IPS-18c (cell line): ENCODE measurements around the gene MAN1A2.

Experiments
- H3K4me3 ChIP-seq: 2 replicates; pipeline ENCODE4 v1.7.0; 2013; ENCODE audit warnings: low read depth, mild to moderate bottlenecking, low read length, moderate library complexity; ENCODE audit not compliant: insufficient read depth
- H3K9me3 ChIP-seq: one replicate; pipeline ENCODE4 v1.6.1; 2013; ENCODE audit warnings: mild to moderate bottlenecking, low read length, moderate library complexity; ENCODE audit not compliant: control insufficient read depth, insufficient read depth

MAN1A2 gene

DNA sequence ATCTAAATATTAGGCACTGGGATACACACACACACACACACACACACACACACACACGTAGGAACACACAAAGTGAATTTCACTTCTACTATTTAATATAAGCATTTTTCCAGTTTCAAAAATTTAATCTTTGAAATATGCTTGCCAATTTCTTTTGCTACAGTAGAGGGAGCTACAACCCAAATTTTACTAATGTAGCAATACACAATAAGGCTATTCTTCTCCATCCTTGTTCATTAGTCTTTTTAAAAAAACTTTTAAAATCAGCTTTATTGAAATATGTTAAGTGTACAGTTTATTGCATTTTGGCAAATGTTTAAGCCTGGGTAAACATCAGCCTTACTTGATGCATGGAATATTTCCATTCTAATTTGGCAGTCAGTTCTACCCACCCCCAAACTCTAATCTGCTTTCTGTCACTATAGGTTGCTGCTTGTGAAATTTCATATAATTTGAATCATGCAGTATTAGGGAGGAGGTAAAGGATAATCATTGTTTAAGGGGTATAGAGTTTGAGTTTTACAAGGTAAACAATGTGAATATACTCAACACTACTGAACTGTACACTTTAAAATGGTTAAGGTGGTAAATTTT, 145.6 kb downstream of the MAN1A2 start:
- no peaks in the 10 kb centered on the region for H3K9me3 ChIP-seq
- no peak overlapping the region for H3K4me3 ChIP-seq

DNA sequence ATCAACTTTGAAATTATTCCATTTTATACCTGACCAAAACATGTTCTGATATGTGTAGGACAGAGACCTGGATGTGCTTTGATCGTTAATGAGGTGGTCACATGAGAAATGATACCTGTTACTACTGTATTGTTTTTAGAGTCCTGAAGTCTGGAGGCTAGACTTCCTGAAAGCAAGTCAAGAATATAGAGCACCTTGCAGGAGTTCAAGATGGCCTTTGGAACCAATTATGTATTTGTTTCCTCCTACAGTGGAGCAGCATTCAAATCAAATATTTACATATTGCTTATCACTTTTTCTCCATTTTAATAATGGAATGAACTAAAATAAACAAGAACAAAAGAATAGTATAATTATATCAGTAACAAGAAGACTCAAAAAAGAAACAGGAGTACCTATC, 155.9 kb downstream of the MAN1A2 start:
- Histone ChIP-seq H3K4me3 (no peak overlapping the region), H3K9me3 (no peaks in the 10 kb centered on the region)

DNA sequence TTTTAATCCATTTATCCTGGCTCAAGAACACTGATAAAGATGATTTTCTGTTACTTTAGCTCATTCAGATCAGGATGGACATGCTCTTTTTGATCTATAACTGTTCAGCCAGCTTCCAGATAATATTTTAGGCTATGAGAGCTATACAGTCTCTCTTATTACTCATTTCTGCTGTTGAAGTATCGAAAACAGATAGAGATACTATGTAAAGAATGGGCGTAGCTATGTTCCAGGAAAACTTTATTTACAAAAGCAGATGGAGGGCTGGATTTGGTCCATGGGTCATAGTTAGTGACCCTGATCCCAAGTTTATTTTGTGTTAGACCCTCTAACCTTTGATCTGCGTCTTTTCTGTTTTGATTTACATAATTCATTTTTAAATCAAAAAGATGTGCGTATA, 159.8 kb downstream of the MAN1A2 start:
- Histone ChIP-seq H3K4me3 (no peak overlapping the region), H3K9me3 (no peaks in the 10 kb centered on the region)

DNA sequence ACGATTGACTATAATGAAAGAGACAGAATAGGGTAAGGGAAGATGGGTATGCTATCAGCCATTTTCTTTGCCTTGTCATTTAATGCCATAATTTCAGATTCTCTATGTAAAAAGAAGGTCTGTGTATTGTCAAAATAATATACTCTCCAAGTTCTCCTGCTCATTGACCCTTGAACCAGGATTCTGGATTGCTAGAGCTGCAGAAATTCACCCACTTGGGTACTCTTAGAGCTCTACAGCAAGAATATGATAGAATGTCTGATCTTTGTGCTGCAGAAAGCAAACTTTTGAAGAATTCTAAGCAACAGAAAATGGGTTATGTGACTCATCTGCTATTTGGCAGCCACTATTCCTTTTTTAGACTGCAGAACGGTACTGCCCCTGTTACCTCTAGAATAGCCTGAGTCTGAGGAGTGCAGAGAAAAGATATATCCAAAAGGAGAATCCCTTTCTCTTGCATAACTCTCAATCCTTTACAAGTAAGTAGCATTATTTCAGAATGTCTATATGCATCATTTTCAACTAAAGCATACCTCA, 160.4 kb downstream of the MAN1A2 start:
- Histone ChIP-seq H3K9me3 (no peaks in the 10 kb centered on the region), H3K4me3 (no peak overlapping the region)

DNA sequence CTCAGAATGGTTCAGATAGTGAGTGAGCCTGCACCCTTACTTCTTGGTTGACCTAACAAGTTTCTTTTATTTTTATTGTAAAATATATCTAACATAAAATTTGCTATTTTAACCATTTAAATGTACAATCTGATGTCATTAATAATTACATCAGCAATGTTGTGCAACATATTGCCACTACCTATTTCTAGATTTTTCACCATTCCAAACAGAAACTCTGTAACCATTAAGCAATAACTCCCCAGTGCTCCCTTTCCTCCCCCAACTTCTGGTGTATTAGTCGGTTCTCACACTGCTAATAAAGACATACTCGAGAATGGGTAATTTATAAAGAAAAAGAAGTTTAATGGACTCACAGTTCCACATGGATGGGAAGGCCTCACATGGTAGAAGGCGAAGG, 162.4 kb downstream of the MAN1A2 start:
- H3K4me3 ChIP-seq: no peak overlapping the region
- H3K9me3 ChIP-seq: no peaks in the 10 kb centered on the region

DNA sequence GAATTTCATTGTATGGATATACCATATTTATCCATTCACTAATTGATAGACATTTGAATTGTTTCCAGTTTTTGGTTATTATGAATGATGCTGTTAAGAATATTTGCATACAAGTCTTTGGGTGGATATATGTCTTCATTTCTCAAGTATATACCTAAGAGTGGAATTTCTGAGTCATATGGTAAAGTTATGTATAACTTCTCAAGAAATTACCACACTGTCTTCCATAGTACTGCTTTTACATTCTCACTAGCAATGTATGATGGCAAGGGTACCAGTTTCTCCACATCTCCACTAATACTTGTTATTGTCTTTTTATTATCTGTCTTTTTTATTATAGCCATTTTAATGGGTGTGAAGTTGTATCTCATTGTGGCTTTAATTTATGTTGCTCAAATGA, 164.0 kb downstream of the MAN1A2 start:
- no peak overlapping the region for H3K4me3 ChIP-seq
- no peaks in the 10 kb centered on the region for H3K9me3 ChIP-seq

DNA sequence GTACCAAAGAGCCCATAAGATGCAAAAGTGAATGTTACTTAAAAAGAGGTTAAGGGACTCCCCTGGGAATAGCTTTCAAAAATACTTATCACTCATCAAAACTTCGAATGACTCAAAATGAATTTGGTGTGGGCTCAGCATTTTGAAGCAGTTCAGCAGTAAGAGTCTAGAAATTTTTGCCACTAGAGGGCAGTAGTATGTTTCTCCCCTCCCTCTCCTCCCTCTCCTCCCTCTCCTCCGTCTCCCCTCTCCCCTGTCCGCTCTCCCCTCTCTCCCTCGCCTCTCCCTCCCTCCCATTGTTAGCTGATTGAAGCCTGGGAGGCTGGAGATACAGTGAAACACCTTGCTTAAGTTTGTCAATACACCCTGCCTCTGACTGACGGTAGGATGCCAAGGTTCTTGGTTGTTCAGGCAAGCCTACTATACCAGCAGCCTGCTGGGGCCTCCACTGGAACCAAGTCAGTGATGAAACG, 167.8 kb downstream of the MAN1A2 start:
- H3K9me3 ChIP-seq: peaks cover 2% of the 10 kb centered on the region
- no peak overlapping the region for H3K4me3 ChIP-seq

DNA sequence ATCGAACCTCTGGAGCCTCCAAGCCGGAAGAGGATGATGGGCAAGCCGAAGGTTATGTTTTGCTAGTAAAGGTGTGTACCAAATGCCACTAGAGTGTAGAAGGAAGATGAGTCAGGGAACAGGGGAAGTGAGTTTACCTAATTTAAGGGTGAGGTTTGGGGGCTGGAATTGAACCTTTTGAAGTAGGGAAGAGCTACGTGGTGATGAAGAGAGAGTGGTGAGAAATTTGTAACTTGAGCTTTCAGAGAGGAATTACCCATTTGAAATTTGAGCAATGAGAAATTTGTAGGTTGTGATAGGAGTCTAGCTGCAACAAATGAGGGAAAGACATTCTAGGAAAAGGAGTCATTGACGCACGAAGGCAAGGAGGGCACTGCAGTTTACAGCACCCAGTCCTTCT, 168.6 kb downstream of the MAN1A2 start:
- Histone ChIP-seq H3K9me3 (peaks cover 2% of the 10 kb centered on the region), H3K4me3 (no peak overlapping the region)

DNA sequence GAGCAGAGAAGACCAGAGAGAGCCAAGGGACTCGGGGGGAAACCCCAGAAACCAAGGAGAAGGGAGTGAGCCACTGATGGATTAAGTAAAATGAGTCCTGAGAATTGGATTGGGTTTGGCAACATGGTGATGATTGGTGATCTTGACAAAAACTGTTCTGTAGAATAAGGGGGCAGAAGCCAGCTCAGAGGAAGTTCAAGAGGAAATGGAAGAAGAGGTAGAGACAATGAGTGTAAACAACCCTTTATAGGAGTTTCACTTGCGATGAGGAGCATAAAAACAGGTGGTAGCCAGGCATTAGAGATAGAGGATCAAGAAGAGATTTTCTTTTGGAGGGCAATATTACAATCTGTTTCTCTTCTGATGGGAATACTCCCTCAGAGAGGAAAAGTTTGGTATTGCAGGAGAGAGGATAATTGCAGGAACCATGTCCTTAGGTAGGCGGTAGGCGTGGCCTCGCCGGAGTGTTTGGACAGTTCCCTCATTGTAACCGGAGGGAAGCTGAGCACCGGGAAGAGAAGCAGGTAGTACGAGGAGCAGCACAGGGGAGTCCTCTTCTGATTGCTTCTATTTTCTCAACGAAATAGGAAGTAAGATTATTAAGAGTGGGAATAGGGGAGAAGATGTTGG, 170.2 kb downstream of the MAN1A2 start:
- no peak overlapping the region for H3K4me3 ChIP-seq
- H3K9me3 ChIP-seq: peaks cover 2% of the 10 kb centered on the region

DNA sequence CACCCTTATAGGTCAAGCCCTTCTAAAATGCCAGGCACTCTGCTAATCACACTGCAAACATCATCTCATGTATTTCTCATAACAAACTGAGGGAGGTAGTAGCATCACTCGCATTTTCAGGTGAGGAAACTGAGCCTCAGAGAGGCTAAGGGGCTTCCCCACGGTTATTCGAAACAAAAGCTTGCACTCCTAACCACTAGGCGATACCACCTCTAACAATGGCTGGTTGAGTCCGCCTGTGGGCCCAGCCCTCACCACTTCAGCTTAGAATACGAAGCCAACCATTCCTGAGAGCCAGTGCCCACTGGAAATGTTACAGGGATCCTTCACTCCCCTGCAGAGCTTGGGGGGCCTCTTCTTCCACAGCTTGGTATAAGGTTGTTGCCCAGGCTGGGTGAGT, 173.3 kb downstream of the MAN1A2 start:
- Histone ChIP-seq H3K4me3 (no peak overlapping the region), H3K9me3 (peaks cover 2% of the 10 kb centered on the region)

DNA sequence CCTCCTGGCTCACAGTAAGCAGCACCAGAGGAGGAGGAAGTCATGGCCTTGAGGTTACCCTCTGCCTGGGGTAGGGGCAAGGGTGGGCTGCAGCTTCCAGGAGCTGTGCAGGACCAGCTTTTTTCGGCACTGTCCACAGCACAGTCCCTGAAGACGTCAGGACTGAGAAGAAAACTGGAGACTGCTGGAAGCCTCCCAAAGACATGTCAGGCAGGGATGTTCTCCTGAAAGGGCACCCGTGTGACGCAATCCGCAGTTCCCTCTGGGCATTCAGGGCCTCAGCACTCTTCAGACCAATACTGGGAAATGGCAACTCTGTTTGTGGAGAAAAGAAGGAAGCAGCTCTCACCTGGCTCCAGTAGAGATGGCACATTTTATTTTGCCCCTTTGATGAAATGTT, 173.8 kb downstream of the MAN1A2 start:
- Histone ChIP-seq H3K9me3 (peaks cover 2% of the 10 kb centered on the region), H3K4me3 (no peak overlapping the region)

DNA sequence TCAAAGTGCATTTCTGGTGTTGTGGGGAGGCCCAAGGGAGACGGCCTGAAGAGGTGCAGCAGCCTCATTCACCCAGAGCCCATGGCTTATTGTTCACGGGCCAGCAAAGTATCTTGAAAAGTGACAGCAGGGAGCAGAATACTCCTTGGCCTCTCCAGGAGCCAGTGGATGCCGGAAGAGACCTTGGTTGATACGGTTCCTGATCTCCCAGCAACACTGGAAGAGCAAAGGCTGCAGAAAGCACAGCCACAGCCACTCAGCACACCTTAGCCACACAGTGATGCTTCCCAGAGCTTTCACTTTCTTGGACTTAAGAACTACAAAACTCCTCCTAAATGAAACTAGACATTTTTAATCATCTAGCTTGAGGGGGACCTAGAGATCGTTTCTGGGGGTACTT, 174.3 kb downstream of the MAN1A2 start:
- peaks cover 2% of the 10 kb centered on the region for H3K9me3 ChIP-seq

DNA sequence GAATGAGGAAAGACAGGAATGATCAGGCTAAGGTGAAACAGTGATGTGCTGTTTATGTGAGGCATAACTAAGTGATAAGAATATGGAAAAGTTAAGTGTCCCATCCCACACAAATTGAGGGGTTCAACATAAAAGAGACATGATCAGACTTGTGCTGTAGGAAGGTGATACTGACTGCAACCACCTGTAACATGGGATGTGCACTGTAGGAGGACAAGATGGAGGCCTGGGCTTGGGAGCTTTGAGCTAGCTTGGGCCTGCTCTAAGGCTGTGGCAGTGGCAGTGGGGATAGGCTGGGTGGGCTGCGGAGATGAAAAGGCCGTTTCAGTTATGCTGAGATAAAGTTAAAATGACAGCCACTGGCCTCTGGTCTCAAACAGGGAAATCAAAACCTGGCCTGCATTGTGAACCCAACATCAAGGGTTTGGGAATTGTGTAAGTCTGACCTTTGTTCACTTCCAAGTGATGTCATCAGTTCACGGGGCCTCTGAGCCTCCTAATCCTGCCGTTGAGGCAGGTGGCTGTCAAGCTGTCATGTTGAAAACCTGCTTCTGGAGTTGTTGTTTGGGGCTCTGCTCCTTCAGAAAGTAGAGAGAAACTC, 177.4 kb downstream of the MAN1A2 start:
- no peaks in the 10 kb centered on the region for H3K9me3 ChIP-seq
- no peak overlapping the region for H3K4me3 ChIP-seq

More for the DNA sequence above, 174.3 kb downstream of the MAN1A2 start:
- H3K4me3 ChIP-seq: no peak overlapping the region

DNA sequence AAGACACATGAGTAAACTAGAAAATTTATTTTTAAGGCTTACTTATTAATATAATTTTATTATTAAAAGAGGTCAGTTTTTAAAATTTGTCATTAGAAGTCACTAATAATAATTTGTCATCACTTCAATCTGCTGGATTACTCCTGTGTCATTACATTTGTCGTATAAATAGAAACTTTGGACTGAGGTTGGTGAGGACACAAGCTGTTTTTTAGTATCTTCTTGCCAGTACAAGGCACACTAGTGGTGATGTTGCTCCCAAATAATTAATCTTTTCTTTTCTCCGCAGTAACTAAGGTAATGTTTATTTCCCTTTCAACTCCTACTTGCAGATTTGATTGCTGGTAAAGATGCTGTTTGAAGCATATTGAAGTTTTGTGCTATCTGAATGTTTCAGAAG, 179.2 kb downstream of the MAN1A2 start:
- no peaks in the 10 kb centered on the region for H3K9me3 ChIP-seq
- no peak overlapping the region for H3K4me3 ChIP-seq

DNA sequence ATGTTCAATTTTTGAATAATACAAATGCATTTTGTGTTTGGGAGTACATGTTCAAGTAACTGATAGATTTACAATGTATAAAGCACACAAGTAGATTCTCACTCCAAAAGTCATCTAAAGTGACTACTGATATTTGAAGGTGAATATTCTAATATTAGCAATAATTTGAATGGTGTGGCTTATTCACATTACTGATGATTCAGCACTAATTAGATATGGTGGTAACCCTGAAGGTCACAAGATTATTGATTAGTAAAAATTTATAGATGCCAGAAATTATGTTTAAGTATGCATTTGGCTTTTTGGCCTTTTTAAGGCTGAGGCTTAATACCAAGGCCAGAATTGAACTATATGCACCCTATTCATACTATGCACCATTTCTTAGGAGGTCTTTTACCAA, 186.2 kb downstream of the MAN1A2 start:
- no peaks in the 10 kb centered on the region for H3K9me3 ChIP-seq
- no peak overlapping the region for H3K4me3 ChIP-seq

DNA sequence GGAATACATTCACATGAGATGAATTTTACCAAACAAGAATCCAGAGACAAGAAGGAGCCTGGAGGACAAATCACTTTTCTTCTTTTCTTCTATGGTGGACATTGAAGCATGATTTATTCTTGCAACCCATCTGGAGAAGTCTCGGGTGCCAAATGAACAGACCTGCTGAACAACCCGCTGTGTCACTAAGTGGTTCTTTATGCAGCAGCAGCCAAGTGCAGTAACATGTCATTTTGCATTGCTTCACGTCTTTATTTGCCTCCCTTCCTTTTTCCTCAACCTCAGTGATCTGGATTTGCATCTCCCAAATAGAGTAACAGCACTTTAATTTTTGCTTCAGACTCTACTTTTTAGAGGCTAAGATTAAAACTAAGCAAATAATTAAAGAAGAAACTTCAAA, 188.6 kb downstream of the MAN1A2 start:
- Histone ChIP-seq H3K4me3 (no peak overlapping the region), H3K9me3 (peaks cover 6% of the 10 kb centered on the region)

DNA sequence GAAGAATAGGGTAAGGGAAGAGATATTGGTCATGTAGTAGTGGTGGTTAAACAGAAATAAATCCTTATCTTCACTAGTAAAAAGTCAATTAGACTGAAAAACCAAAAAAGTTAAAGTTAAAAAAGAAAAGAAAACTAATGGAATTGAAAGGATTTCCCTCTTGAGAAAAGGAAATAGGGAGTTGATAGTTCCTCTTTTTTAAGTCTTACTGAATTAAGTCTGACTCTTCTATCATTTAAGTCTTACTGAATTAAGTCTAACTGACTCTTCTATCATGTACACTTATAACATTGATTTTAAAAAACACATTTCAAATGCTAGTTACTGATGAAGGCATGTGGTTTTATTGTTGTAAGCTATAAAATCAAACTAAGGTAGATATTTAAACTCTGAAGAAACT, 189.1 kb downstream of the MAN1A2 start:
- H3K9me3 ChIP-seq: peaks cover 6% of the 10 kb centered on the region
- no peak overlapping the region for H3K4me3 ChIP-seq

DNA sequence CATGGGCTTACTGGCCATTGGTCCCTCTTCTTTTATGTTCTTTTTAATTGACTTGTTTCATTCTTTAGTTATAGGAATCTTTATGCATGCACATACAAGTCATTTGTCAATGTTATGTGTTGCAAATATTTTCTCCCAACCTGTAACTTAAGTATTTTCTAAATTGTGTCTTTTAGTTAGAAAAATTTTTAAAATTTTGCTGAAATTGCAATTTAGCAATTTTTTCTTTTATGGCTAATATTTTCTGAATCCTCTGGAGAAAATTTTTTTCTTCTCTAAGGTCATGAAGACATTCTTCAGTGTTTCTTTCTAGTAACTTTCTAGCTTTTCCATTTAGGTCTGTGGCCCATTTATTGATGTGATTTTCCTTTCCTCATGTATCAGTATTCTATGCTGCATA, 189.7 kb downstream of the MAN1A2 start:
- peaks cover 6% of the 10 kb centered on the region for H3K9me3 ChIP-seq
- H3K4me3 ChIP-seq: no peak overlapping the region
